Mesothelial cell of epicardium (in vitro differentiated cells): Measurements from ENCODE around the gene RXFP3. TPM values are rescaled to one million over a fixed set of nuclear protein-coding genes. Genes with fewer than 3 reads are reported as not detected.
"Not testable (repeated sequence)": the region's sequence is repeated elsewhere in the genome, so short reads cannot be mapped to it uniquely, and the experiment has no call there.

Experiments
- DNase-seq, 2 experiments: peaks; one replicate each; pipeline ENCODE4 v3.0.0; 2021; ENCODE audit warnings: low spot score in 2 of 2; ENCODE audit not compliant: unreplicated experiment in 2 of 2
- H3K27ac Mint-ChIP-seq: 2 replicates; pipeline ENCODE4 v1.8.0; 2021; ENCODE audit warnings: mixed read lengths
- H3K27me3 Mint-ChIP-seq: 2 replicates; pipeline ENCODE4 v1.8.0; 2021; ENCODE audit warnings: low read depth, mixed read lengths
- H3K36me3 Mint-ChIP-seq: 2 replicates; pipeline ENCODE4 v1.8.0; 2021; ENCODE audit warnings: mixed read lengths
- H3K4me1 Mint-ChIP-seq: 2 replicates; pipeline ENCODE4 v1.8.0; 2021; ENCODE audit warnings: mixed read lengths
- H3K4me3 Mint-ChIP-seq: 2 replicates; pipeline ENCODE4 v1.8.0; 2021; ENCODE audit warnings: mild to moderate bottlenecking, moderate library complexity, mixed read lengths
- H3K9me3 Mint-ChIP-seq: 2 replicates; pipeline ENCODE4 v1.8.0; 2021; ENCODE audit warnings: mixed read lengths
- total RNA-seq: library from RNA; stranded (reverse); gene quantifications from 3 replicates; pipeline ENCODE4 v1.2.1, GENCODE V29; 2021
- TF ChIP-seq, protein P1 (sequence below): fragments of 200-600 bp; sonication (generic); IDR thresholded peaks from one replicate; pipeline ENCODE4 v1.5.0; 2021; ENCODE audit warnings: antibody characterized with exemption; ENCODE audit not compliant: unreplicated experiment

Gene RXFP3
- total RNA-seq, 1 donor from 2014 or later: not detected

GRCh38 chr5:33905381-33905780, 30.8 kb upstream of the RXFP3 start:
- Mint-ChIP-seq H3K4me3 (no peak overlapping the region), H3K4me1 (peaks cover 3% of the 10 kb centered on the region), H3K27me3 (no peaks in the 10 kb centered on the region), H3K9me3 (peaks cover 49% of the 10 kb centered on the region), H3K36me3 (no peaks in the 10 kb centered on the region), H3K27ac (no peak overlapping the region)
- no peak for DNase-seq
- TF ChIP-seq, protein P1, sequence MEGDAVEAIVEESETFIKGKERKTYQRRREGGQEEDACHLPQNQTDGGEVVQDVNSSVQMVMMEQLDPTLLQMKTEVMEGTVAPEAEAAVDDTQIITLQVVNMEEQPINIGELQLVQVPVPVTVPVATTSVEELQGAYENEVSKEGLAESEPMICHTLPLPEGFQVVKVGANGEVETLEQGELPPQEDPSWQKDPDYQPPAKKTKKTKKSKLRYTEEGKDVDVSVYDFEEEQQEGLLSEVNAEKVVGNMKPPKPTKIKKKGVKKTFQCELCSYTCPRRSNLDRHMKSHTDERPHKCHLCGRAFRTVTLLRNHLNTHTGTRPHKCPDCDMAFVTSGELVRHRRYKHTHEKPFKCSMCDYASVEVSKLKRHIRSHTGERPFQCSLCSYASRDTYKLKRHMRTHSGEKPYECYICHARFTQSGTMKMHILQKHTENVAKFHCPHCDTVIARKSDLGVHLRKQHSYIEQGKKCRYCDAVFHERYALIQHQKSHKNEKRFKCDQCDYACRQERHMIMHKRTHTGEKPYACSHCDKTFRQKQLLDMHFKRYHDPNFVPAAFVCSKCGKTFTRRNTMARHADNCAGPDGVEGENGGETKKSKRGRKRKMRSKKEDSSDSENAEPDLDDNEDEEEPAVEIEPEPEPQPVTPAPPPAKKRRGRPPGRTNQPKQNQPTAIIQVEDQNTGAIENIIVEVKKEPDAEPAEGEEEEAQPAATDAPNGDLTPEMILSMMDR: no peak

- H3K9me3 Mint-ChIP-seq: peaks cover 49% of the 10 kb centered on the region
- H3K4me1 Mint-ChIP-seq, H3K4me3 Mint-ChIP-seq, H3K27me3 Mint-ChIP-seq, H3K27ac Mint-ChIP-seq, DNase-seq, H3K36me3 Mint-ChIP-seq: not testable (repeated sequence)
Observed at GRCh38 chr5:33906248-33906647, 29.9 kb upstream of the RXFP3 start.

DNA sequence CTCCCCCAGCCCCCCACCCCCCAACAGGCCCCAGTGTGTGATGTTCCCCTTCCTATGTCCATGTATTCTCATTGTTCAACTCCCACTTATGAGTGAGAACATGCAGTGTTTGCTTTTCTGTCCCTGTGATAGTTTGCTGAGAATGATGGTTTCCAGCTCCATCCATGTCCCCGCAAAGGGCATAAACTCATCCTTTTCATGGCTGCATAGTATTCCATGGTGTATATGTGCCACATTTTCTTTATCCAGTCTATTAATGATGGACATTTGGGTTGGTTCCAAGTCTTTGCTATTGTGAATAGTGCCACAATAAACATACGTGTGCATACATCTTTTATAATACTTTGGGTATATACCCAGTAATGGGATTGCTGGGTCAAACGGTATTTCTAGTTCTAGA, 21.3 kb upstream of the RXFP3 start:
- H3K36me3 Mint-ChIP-seq, H3K27me3 Mint-ChIP-seq, DNase-seq, H3K4me1 Mint-ChIP-seq, H3K27ac Mint-ChIP-seq, H3K4me3 Mint-ChIP-seq: not testable (repeated sequence)
- peaks cover 45% of the 10 kb centered on the region for H3K9me3 Mint-ChIP-seq

- TF ChIP-seq, protein P1: no peak
- Mint-ChIP-seq H3K36me3 (no peaks in the 10 kb centered on the region), H3K9me3 (peaks cover 25% of the 10 kb centered on the region), H3K4me3 (no peak overlapping the region), H3K27ac (no peak overlapping the region), H3K27me3 (no peaks in the 10 kb centered on the region), H3K4me1 (peaks cover 3% of the 10 kb centered on the region)
- DNase-seq: no peak
Observed at GRCh38 chr5:33921002-33921401, 15.2 kb upstream of the RXFP3 start.

DNA sequence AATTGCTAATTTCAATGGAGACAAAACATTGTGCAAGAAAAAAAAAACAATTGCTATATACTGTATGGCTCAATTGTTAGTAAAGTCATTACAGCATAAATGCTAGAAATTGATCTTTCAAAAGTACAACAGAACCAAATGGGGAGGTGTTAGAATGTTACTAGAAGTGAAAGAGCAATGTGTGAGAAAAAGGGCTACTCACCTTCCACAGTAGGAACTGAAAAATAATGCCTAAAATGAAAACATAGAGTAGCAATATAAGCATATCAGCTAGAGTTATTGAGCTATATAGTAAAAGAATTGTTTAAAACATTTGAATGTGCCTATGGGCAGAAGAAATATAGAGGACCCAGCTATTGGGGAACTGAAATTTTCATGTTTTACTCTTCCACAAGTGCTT, 10.9 kb upstream of the RXFP3 start:
- Mint-ChIP-seq H3K9me3 (no peaks in the 10 kb centered on the region), H3K27me3 (no peaks in the 10 kb centered on the region), H3K36me3 (no peaks in the 10 kb centered on the region), H3K4me3 (no peak overlapping the region), H3K27ac (no peak overlapping the region), H3K4me1 (peaks cover 7% of the 10 kb centered on the region)
- TF ChIP-seq, protein P1: no peak
- no peak for DNase-seq

GRCh38 chr5:33927685-33928084, 8.5 kb upstream of the RXFP3 start:
- Mint-ChIP-seq H3K36me3 (no peaks in the 10 kb centered on the region), H3K9me3 (no peaks in the 10 kb centered on the region), H3K4me3 (no peak overlapping the region), H3K27me3 (peaks cover 2% of the 10 kb centered on the region), H3K4me1 (peaks cover 6% of the 10 kb centered on the region), H3K27ac (no peak overlapping the region)
- DNase-seq: no peak
- TF ChIP-seq, protein P1: no peak

GRCh38 chr5:33928283-33928682, 7.9 kb upstream of the RXFP3 start:
- Mint-ChIP-seq H3K27me3 (peaks cover 6% of the 10 kb centered on the region), H3K36me3 (no peaks in the 10 kb centered on the region), H3K27ac (no peak overlapping the region), H3K4me3 (no peak overlapping the region), H3K9me3 (no peaks in the 10 kb centered on the region), H3K4me1 (peaks cover 6% of the 10 kb centered on the region)
- TF ChIP-seq, protein P1: no peak
- DNase-seq: no peak
